Measurements from ENCODE around the gene ACOT7.
A peak's percentile ranks its signal among the peaks of the same experiment; 100 is the strongest.
"Not testable (repeated sequence)": the region's sequence is repeated elsewhere in the genome, so short reads cannot be mapped to it uniquely, and the experiment has no call there.

ACOT7 gene

GRCh38 chr1:6435129-6435528, 41.6 kb upstream of the ACOT7 start:
- Histone ChIP-seq H3K4me3 (ENCODE audit: low read depth in 1 of 2, low read length in 2 of 2) (no peak overlapping the region), H4K20me1 (ENCODE audit: insufficient read depth, low read length) (peaks cover 7% of the 10 kb centered on the region; the same call in 1 of the 2 replicates), H3K9me3 (ENCODE audit: insufficient read depth, low read length, severe bottlenecking) (no peaks in the 10 kb centered on the region), H3K4me1 (ENCODE audit: insufficient read depth, low read length) (no peaks in the 10 kb centered on the region), H3K36me3 (ENCODE audit: insufficient read depth, low read length) (no peaks in the 10 kb centered on the region), H3K27me3 (ENCODE audit: insufficient read depth, low read length, poor library complexity) (peaks cover 18% of the 10 kb centered on the region), H3K27ac (ENCODE audit: low read length) (no peak overlapping the region), H3K9ac (ENCODE audit: low read depth, low read length) (no peak overlapping the region), H3K79me2 (ENCODE audit: insufficient read depth, low read length) (no peaks in the 10 kb centered on the region), H2AFZ (ENCODE audit: low read depth, low read length) (no peak overlapping the region), H3K4me2 (ENCODE audit: insufficient read depth, low read length) (no peak overlapping the region)
- DNase-seq = no peak
- no peak for ATAC-seq (ENCODE audit: insufficient read depth, low read depth)
- TF ChIP-seq CTCF (IDR thresholded peaks at IDR 0.05; ENCODE audit: borderline replicate concordance, extremely low read depth, low read length, poor library complexity, severe bottlenecking) (no peak), EZH2 (IDR thresholded peaks at IDR 0.05; ENCODE audit: borderline replicate concordance, low read depth, low read length, severe bottlenecking) (no peak)

GRCh38 chr1:6434186-6434585, 40.6 kb upstream of the ACOT7 start:
- H3K27me3 ChIP-seq (ENCODE audit: insufficient read depth, low read length, poor library complexity) = peaks cover 18% of the 10 kb centered on the region
- DNase-seq (no peak), ATAC-seq (ENCODE audit: insufficient read depth, low read depth) (no peak)

GRCh38 chr1:6431645-6432579, 38.3 kb upstream of the ACOT7 start:
- H3K4me3 ChIP-seq (ENCODE audit: low read depth in 1 of 2, low read length in 2 of 2); ATAC-seq (ENCODE audit: insufficient read depth, low read depth); H3K79me2 ChIP-seq (ENCODE audit: insufficient read depth, low read length); H3K9ac ChIP-seq (ENCODE audit: low read depth, low read length); H3K4me2 ChIP-seq (ENCODE audit: insufficient read depth, low read length); H4K20me1 ChIP-seq (ENCODE audit: insufficient read depth, low read length); H3K9me3 ChIP-seq (ENCODE audit: insufficient read depth, low read length, severe bottlenecking); H2AFZ ChIP-seq (ENCODE audit: low read depth, low read length); DNase-seq; H3K36me3 ChIP-seq (ENCODE audit: insufficient read depth, low read length); H3K27ac ChIP-seq (ENCODE audit: low read length); H3K4me1 ChIP-seq (ENCODE audit: insufficient read depth, low read length): not testable (repeated sequence)
- H3K27me3 ChIP-seq (ENCODE audit: insufficient read depth, low read length, poor library complexity) = peaks cover 18% of the 10 kb centered on the region
- peak; percentile 3 for TF ChIP-seq CTCF (IDR thresholded peaks at IDR 0.05; ENCODE audit: borderline replicate concordance, extremely low read depth, low read length, poor library complexity, severe bottlenecking)

More at GRCh38 chr1:6434186-6434585, 40.6 kb upstream of the ACOT7 start:
- no peaks in the 10 kb centered on the region for H3K79me2 ChIP-seq (ENCODE audit: insufficient read depth, low read length)
- H3K4me3 ChIP-seq (ENCODE audit: low read depth in 1 of 2, low read length in 2 of 2) = no peak overlapping the region
- TF ChIP-seq CTCF (IDR thresholded peaks at IDR 0.05; ENCODE audit: borderline replicate concordance, extremely low read depth, low read length, poor library complexity, severe bottlenecking) (no peak), EZH2 (IDR thresholded peaks at IDR 0.05; ENCODE audit: borderline replicate concordance, low read depth, low read length, severe bottlenecking) (no peak)
- H4K20me1 ChIP-seq (ENCODE audit: insufficient read depth, low read length) = peaks cover 7% of the 10 kb centered on the region; the same call in 1 of the 2 replicates
- H2AFZ ChIP-seq (ENCODE audit: low read depth, low read length) = no peak overlapping the region
- H3K4me2 ChIP-seq (ENCODE audit: insufficient read depth, low read length) = no peak overlapping the region
- no peaks in the 10 kb centered on the region for H3K9me3 ChIP-seq (ENCODE audit: insufficient read depth, low read length, severe bottlenecking)
- H3K36me3 ChIP-seq (ENCODE audit: insufficient read depth, low read length) = no peaks in the 10 kb centered on the region
- no peak overlapping the region for H3K27ac ChIP-seq (ENCODE audit: low read length)
- no peak overlapping the region for H3K9ac ChIP-seq (ENCODE audit: low read depth, low read length)
- H3K4me1 ChIP-seq (ENCODE audit: insufficient read depth, low read length) = no peaks in the 10 kb centered on the region

GRCh38 chr1:6429660-6430411, 36.3 kb upstream of the ACOT7 start:
- H3K27me3 ChIP-seq (ENCODE audit: insufficient read depth, low read length, poor library complexity) = peaks cover 15% of the 10 kb centered on the region
- H2AFZ ChIP-seq (ENCODE audit: low read depth, low read length) = not testable (repeated sequence)

GRCh38 chr1:6428453-6428852, 34.9 kb upstream of the ACOT7 start:
- ATAC-seq (ENCODE audit: insufficient read depth, low read depth); H4K20me1 ChIP-seq (ENCODE audit: insufficient read depth, low read length); DNase-seq; H3K9me3 ChIP-seq (ENCODE audit: insufficient read depth, low read length, severe bottlenecking); H3K27ac ChIP-seq (ENCODE audit: low read length); H3K9ac ChIP-seq (ENCODE audit: low read depth, low read length); H3K4me3 ChIP-seq (ENCODE audit: low read depth in 1 of 2, low read length in 2 of 2); H2AFZ ChIP-seq (ENCODE audit: low read depth, low read length); H3K36me3 ChIP-seq (ENCODE audit: insufficient read depth, low read length); H3K4me1 ChIP-seq (ENCODE audit: insufficient read depth, low read length); H3K79me2 ChIP-seq (ENCODE audit: insufficient read depth, low read length); H3K4me2 ChIP-seq (ENCODE audit: insufficient read depth, low read length); H3K27me3 ChIP-seq (ENCODE audit: insufficient read depth, low read length, poor library complexity): not testable (repeated sequence)

More at GRCh38 chr1:6429660-6430411, 36.3 kb upstream of the ACOT7 start:
- H3K27ac ChIP-seq (ENCODE audit: low read length); ATAC-seq (ENCODE audit: insufficient read depth, low read depth); H3K79me2 ChIP-seq (ENCODE audit: insufficient read depth, low read length); H3K4me3 ChIP-seq (ENCODE audit: low read depth in 1 of 2, low read length in 2 of 2); H3K4me2 ChIP-seq (ENCODE audit: insufficient read depth, low read length); H3K9ac ChIP-seq (ENCODE audit: low read depth, low read length); H3K36me3 ChIP-seq (ENCODE audit: insufficient read depth, low read length); H3K4me1 ChIP-seq (ENCODE audit: insufficient read depth, low read length); DNase-seq; H3K9me3 ChIP-seq (ENCODE audit: insufficient read depth, low read length, severe bottlenecking); H4K20me1 ChIP-seq (ENCODE audit: insufficient read depth, low read length): not testable (repeated sequence)
